Activated naive CD8-positive, alpha-beta T cell treated with anti-CD3 and anti-CD28 coated beads for 36 hours (primary cell): ENCODE measurements around the gene PTPRH. TPM values are rescaled to one million over a fixed set of nuclear protein-coding genes. Genes with fewer than 3 reads are reported as not detected.
A peak's percentile ranks its signal among the peaks of the same experiment; 100 is the strongest.
"Not testable (repeated sequence)": the region's sequence is repeated elsewhere in the genome, so short reads cannot be mapped to it uniquely, and the experiment has no call there.

Experiments used
- DNase-seq: peaks from one replicate; pipeline ENCODE4 v3.0.0; 2021
- H3K27ac Mint-ChIP-seq: one replicate; pipeline ENCODE4 v1.8.0; 2022; ENCODE audit warnings: mild to moderate bottlenecking, moderate library complexity, mixed read lengths
- H3K27me3 Mint-ChIP-seq: one replicate; pipeline ENCODE4 v1.8.0; 2022; ENCODE audit warnings: mild to moderate bottlenecking, mixed read lengths
- H3K36me3 Mint-ChIP-seq: one replicate; pipeline ENCODE4 v1.8.0; 2021; ENCODE audit warnings: mild to moderate bottlenecking, mixed read lengths
- H3K4me1 Mint-ChIP-seq: one replicate; pipeline ENCODE4 v1.8.0; 2021; ENCODE audit warnings: mixed read lengths
- H3K4me3 Mint-ChIP-seq: one replicate; pipeline ENCODE4 v1.8.0; 2022; ENCODE audit warnings: mild to moderate bottlenecking, moderate library complexity, mixed read lengths
- H3K9me3 Mint-ChIP-seq: one replicate; pipeline ENCODE4 v1.8.0; 2022; ENCODE audit warnings: mixed read lengths
- total RNA-seq, 2 experiments: library from RNA; stranded (reverse); gene quantifications; one replicate each; pipeline ENCODE4 v1.2.3, GENCODE V29; 2021

PTPRH gene
- total RNA-seq, 2 experiments from 2014 or later, result not detected

- no peaks in the 10 kb centered on the region for H3K4me1 Mint-ChIP-seq
- no peak overlapping the region for H3K4me3 Mint-ChIP-seq
- H3K27ac Mint-ChIP-seq, result no peak overlapping the region
- H3K27me3 Mint-ChIP-seq, result no peaks in the 10 kb centered on the region
- H3K36me3 Mint-ChIP-seq, result peaks cover 33% of the 10 kb centered on the region
- H3K9me3 Mint-ChIP-seq, result no peaks in the 10 kb centered on the region
- no peak for DNase-seq
Measured at GRCh38 chr19:55232986-55233385, 23.7 kb upstream of the PTPRH start.

GRCh38 chr19:55232286-55232602 lies 22.9 kb upstream of the PTPRH start:
- no peak for DNase-seq
- Mint-ChIP-seq H3K9me3 (no peaks in the 10 kb centered on the region), H3K36me3 (peaks cover 31% of the 10 kb centered on the region), H3K4me1 (no peaks in the 10 kb centered on the region), H3K27me3 (no peaks in the 10 kb centered on the region), H3K27ac (peak overlapping the region; percentile 40), H3K4me3 (no peak overlapping the region)

GRCh38 chr19:55231391-55232285 lies 22.3 kb upstream of the PTPRH start:
- Mint-ChIP-seq H3K9me3 (no peaks in the 10 kb centered on the region), H3K4me1 (no peaks in the 10 kb centered on the region), H3K27me3 (no peaks in the 10 kb centered on the region), H3K4me3 (no peak overlapping the region), H3K27ac (no peak overlapping the region), H3K36me3 (peaks cover 26% of the 10 kb centered on the region)
- DNase-seq, result no peak

- Mint-ChIP-seq H3K4me1 (no peaks in the 10 kb centered on the region), H3K27me3 (no peaks in the 10 kb centered on the region), H3K36me3 (peaks cover 20% of the 10 kb centered on the region), H3K27ac (no peak overlapping the region), H3K4me3 (no peak overlapping the region), H3K9me3 (no peaks in the 10 kb centered on the region)
- no peak for DNase-seq
Measured at GRCh38 chr19:55230780-55231179, 21.5 kb upstream of the PTPRH start.

GRCh38 chr19:55230329-55230728 lies 21.0 kb upstream of the PTPRH start:
- Mint-ChIP-seq H3K4me3 (no peak overlapping the region), H3K9me3 (no peaks in the 10 kb centered on the region), H3K36me3 (peaks cover 22% of the 10 kb centered on the region), H3K27me3 (no peaks in the 10 kb centered on the region), H3K4me1 (no peaks in the 10 kb centered on the region), H3K27ac (no peak overlapping the region)
- DNase-seq, result no peak

GRCh38 chr19:55229789-55230182 lies 20.5 kb upstream of the PTPRH start:
- Mint-ChIP-seq H3K27me3 (no peaks in the 10 kb centered on the region), H3K27ac (no peak overlapping the region), H3K4me1 (no peaks in the 10 kb centered on the region), H3K4me3 (no peak overlapping the region), H3K36me3 (peaks cover 19% of the 10 kb centered on the region), H3K9me3 (no peaks in the 10 kb centered on the region)
- no peak for DNase-seq

- Mint-ChIP-seq H3K27ac (no peak overlapping the region), H3K4me3 (no peak overlapping the region), H3K36me3 (peaks cover 15% of the 10 kb centered on the region), H3K4me1 (no peaks in the 10 kb centered on the region), H3K27me3 (no peaks in the 10 kb centered on the region), H3K9me3 (no peaks in the 10 kb centered on the region)
- no peak for DNase-seq
Measured at GRCh38 chr19:55229145-55229788, 20.0 kb upstream of the PTPRH start.

- H3K27ac Mint-ChIP-seq, result no peak within 1 kb of the TSS
- DNase-seq, result no peak
- H3K36me3 Mint-ChIP-seq, result peaks cover 12% of the 10 kb centered on the region
- no peaks in the 10 kb centered on the region for H3K4me1 Mint-ChIP-seq
- no peak within 1 kb of the TSS for H3K4me3 Mint-ChIP-seq
- no peaks in the 10 kb centered on the region for H3K9me3 Mint-ChIP-seq
- H3K27me3 Mint-ChIP-seq, result no peaks in the 10 kb centered on the region
Measured at GRCh38 chr19:55228403-55229031, 19.2 kb upstream of the PTPRH start, which contains the start of gene TMEM86B. Gene TMEM86B (minus strand): TSS chr19:55228763. CDS start chr19:55228741, 22 bp downstream.

- Mint-ChIP-seq H3K4me3 (no peak overlapping the region), H3K9me3 (no peaks in the 10 kb centered on the region), H3K27me3 (no peaks in the 10 kb centered on the region), H3K4me1 (no peaks in the 10 kb centered on the region), H3K36me3 (peaks cover 8% of the 10 kb centered on the region), H3K27ac (no peak overlapping the region)
- no peak for DNase-seq
Measured at GRCh38 chr19:55228015-55228391, 18.7 kb upstream of the PTPRH start.

- no peak for DNase-seq
- no peaks in the 10 kb centered on the region for H3K27me3 Mint-ChIP-seq
- H3K4me1 Mint-ChIP-seq, result no peaks in the 10 kb centered on the region
- H3K36me3 Mint-ChIP-seq, result peaks cover 11% of the 10 kb centered on the region
- no peak overlapping the region for H3K27ac Mint-ChIP-seq
- no peak overlapping the region for H3K4me3 Mint-ChIP-seq
- H3K9me3 Mint-ChIP-seq, result no peaks in the 10 kb centered on the region
Measured at GRCh38 chr19:55227241-55228014, 18.1 kb upstream of the PTPRH start.

- no peak overlapping the region for H3K27ac Mint-ChIP-seq
- no peak for DNase-seq
- H3K4me3 Mint-ChIP-seq, result no peak overlapping the region
- peaks cover 17% of the 10 kb centered on the region for H3K36me3 Mint-ChIP-seq
- no peaks in the 10 kb centered on the region for H3K9me3 Mint-ChIP-seq
- no peaks in the 10 kb centered on the region for H3K27me3 Mint-ChIP-seq
- H3K4me1 Mint-ChIP-seq, result no peaks in the 10 kb centered on the region
Measured at GRCh38 chr19:55226788-55227187, 17.5 kb upstream of the PTPRH start.

- H3K36me3 Mint-ChIP-seq, result peaks cover 22% of the 10 kb centered on the region
- H3K27me3 Mint-ChIP-seq, result no peaks in the 10 kb centered on the region
- H3K4me3 Mint-ChIP-seq, result no peak overlapping the region
- H3K9me3 Mint-ChIP-seq, result peaks cover 3% of the 10 kb centered on the region
- H3K4me1 Mint-ChIP-seq, result no peaks in the 10 kb centered on the region
- no peak overlapping the region for H3K27ac Mint-ChIP-seq
- no peak for DNase-seq
Measured at GRCh38 chr19:55226273-55226672, 17.0 kb upstream of the PTPRH start.

GRCh38 chr19:55225415-55225958 lies 16.2 kb upstream of the PTPRH start:
- H3K4me1 Mint-ChIP-seq, result no peaks in the 10 kb centered on the region
- peak overlapping the region; percentile 59 for H3K27ac Mint-ChIP-seq
- no peak overlapping the region for H3K4me3 Mint-ChIP-seq
- no peaks in the 10 kb centered on the region for H3K27me3 Mint-ChIP-seq
- H3K9me3 Mint-ChIP-seq, result peaks cover 6% of the 10 kb centered on the region
- H3K36me3 Mint-ChIP-seq, result peaks cover 30% of the 10 kb centered on the region
- DNase-seq, result no peak

- not testable (repeated sequence) for H3K4me1 Mint-ChIP-seq, H3K4me3 Mint-ChIP-seq, H3K27me3 Mint-ChIP-seq
Measured at GRCh38 chr19:55224679-55225414, 15.5 kb upstream of the PTPRH start.

More at GRCh38 chr19:55224679-55225414, 15.5 kb upstream of the PTPRH start:
- not testable (repeated sequence) for H3K9me3 Mint-ChIP-seq, DNase-seq
- Mint-ChIP-seq H3K36me3 (peaks cover 34% of the 10 kb centered on the region), H3K27ac (peak overlapping the region; percentile 59)
